Cardiac muscle cell (in vitro differentiated cells and primary cell): Measurements from ENCODE around the gene CD63. TPM values are rescaled to one million over a fixed set of nuclear protein-coding genes. Genes with fewer than 3 reads are reported as not detected.

ENCODE experiments used
- DNase-seq, 2 donors: peaks; one replicate each; pipeline versions ENCODE4 v3.0.0 to v3.0.0-alpha.2; 2010 to 2017; ENCODE audit warnings: low read depth in 1 of 2, low spot score in 1 of 2
- H3K27ac ChIP-seq: fragments of 200-600 bp; sonication (generic); 2 replicates; pipeline ENCODE4 v1.5.1; 2016
- H3K27me3 ChIP-seq: fragments of 200-600 bp; sonication (generic); 2 replicates; pipeline ENCODE4 v1.6.0; 2016; ENCODE audit warnings: control low read depth
- H3K36me3 ChIP-seq: fragments of 200-600 bp; sonication (generic); 2 replicates; pipeline ENCODE4 v1.5.1; 2016; ENCODE audit warnings: control low read depth
- H3K4me1 ChIP-seq: fragments of 200-600 bp; sonication (generic); 2 replicates; pipeline ENCODE4 v1.8.1; 2017; ENCODE audit warnings: low read depth, mild to moderate bottlenecking, mixed run types
- H3K4me3 ChIP-seq: fragments of 200-600 bp; sonication (generic); 2 replicates; pipeline ENCODE4 v1.5.1; 2016; ENCODE audit warnings: mild to moderate bottlenecking
- H3K9me3 ChIP-seq: fragments of 200-600 bp; sonication (generic); 2 replicates; pipeline ENCODE4 v1.5.1; 2017; ENCODE audit warnings: low read depth, mild to moderate bottlenecking, control low read depth
- CTCF ChIP-seq: IDR thresholded peaks from 2 replicates; pipeline ENCODE4 v1.5.1; 2012; ENCODE audit warnings: low read depth, mild to moderate bottlenecking, low read length
- polyA plus RNA-seq: library from polyadenylated mRNA; unstranded; fragments of >200 nt; fragmentation: Nextera tagmentation; extraction: Ambion mirVana; gene quantifications from 2 replicates; pipeline ENCODE4 v1.2.1, GENCODE V29; 2016
- total RNA-seq: library from RNA; depleted of rRNA; stranded (reverse); fragments of >200 nt; gene quantifications from 2 replicates; pipeline ENCODE4 v1.2.3, GENCODE V29; 2016

Gene CD63
- total and polyA plus RNA-seq, 2 experiments from 2014 or later, result 268 to 1,103 TPM

DNA sequence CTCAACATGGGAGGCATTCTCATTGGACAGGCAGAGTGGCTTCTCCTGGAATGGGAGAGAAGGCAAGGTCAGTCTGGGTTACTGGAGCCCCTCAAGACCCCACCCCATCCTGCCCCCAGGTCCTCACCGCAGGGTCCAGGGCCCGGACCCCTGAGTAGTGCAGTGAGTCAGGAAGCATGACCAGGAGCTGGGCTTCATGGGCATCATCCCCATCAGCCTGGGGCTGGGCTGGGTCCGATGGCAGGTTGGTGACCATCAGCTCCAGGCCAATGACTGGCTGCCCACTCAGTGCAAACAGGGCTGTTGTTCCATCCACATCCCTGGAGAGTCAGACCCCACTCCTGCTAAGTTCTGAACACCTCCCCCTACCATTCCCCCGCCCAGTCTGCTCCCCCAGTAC is 34.2 kb downstream of the CD63 start:
- Histone ChIP-seq H3K4me3 (no peak overlapping the region), H3K27me3 (no peaks in the 10 kb centered on the region), H3K27ac (no peak overlapping the region), H3K4me1 (no peaks in the 10 kb centered on the region), H3K9me3 (no peaks in the 10 kb centered on the region), H3K36me3 (peaks cover 27% of the 10 kb centered on the region)
- no peak for DNase-seq
- no peak for TF ChIP-seq CTCF

GRCh38 chr12:55694188-55694515 is 34.7 kb downstream of the CD63 start:
- peaks cover 27% of the 10 kb centered on the region for H3K36me3 ChIP-seq
- H3K4me1 ChIP-seq, result no peaks in the 10 kb centered on the region
- TF ChIP-seq CTCF, result no peak
- no peaks in the 10 kb centered on the region for H3K9me3 ChIP-seq
- H3K27ac ChIP-seq, result no peak overlapping the region
- no peak for DNase-seq
- no peaks in the 10 kb centered on the region for H3K27me3 ChIP-seq
- no peak overlapping the region for H3K4me3 ChIP-seq

GRCh38 chr12:55693323-55694187 is 35.3 kb downstream of the CD63 start:
- H3K36me3 ChIP-seq, result peaks cover 27% of the 10 kb centered on the region
- H3K9me3 ChIP-seq, result no peaks in the 10 kb centered on the region
- TF ChIP-seq CTCF, result no peak
- H3K27me3 ChIP-seq, result no peaks in the 10 kb centered on the region
- no peaks in the 10 kb centered on the region for H3K4me1 ChIP-seq
- DNase-seq, result no peak
- no peak overlapping the region for H3K27ac ChIP-seq
- no peak overlapping the region for H3K4me3 ChIP-seq

DNA sequence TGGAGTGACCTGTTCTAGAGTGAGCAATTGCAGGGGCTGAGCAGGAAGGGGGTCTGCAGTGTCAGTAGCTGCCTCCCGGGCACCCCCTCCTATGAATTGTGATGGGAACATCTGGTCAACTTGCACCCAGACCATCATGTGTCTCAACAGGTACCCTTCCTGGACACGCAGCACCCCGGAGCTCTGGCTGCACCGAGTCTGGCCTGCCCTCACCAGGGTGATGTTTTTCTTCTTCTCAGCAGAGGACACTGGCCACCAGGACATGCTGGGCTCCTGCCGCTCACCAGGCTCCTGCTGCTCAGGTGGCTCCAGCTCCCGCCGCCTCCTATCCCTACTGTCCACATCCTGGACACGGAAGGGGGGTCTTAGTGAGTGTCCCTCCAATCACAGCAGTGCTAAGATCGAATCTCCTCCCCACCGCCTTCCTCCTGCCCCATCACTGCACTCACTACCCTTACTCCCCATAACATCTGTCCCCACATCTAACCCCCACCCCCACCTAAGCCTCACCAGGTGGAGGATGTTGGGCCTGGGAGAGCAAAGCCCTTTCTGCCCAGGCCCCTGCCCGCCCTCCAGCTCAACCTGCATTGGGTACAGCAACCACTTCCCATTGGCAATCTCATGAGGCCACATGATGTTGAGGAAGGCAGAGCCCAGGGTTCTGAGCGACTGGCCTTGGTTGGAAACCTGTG is 36.0 kb downstream of the CD63 start:
- H3K4me3 ChIP-seq, result no peak overlapping the region
- DNase-seq, result no peak
- H3K27me3 ChIP-seq, result no peaks in the 10 kb centered on the region
- peaks cover 27% of the 10 kb centered on the region for H3K36me3 ChIP-seq
- H3K9me3 ChIP-seq, result no peaks in the 10 kb centered on the region
- no peak overlapping the region for H3K27ac ChIP-seq
- H3K4me1 ChIP-seq, result no peaks in the 10 kb centered on the region
- no peak for TF ChIP-seq CTCF

- Histone ChIP-seq H3K27me3 (no peaks in the 10 kb centered on the region), H3K27ac (no peak overlapping the region), H3K9me3 (no peaks in the 10 kb centered on the region), H3K4me3 (no peak overlapping the region), H3K4me1 (no peaks in the 10 kb centered on the region), H3K36me3 (peaks cover 12% of the 10 kb centered on the region)
- no peak for TF ChIP-seq CTCF
- no peak for DNase-seq
Observed at GRCh38 chr12:55688716-55689655, 39.8 kb downstream of the CD63 start.
